Measurements from ENCODE around the gene DPP10. TPM values are rescaled to one million over a fixed set of nuclear protein-coding genes. Genes with fewer than 3 reads are reported as not detected.
"Not testable (repeated sequence)": the region's sequence is repeated elsewhere in the genome, so short reads cannot be mapped to it uniquely, and the experiment has no call there.

DPP10 gene
- total RNA-seq (2014; rRNA removed; shearing (Covaris generic)), result not detected in 2 replicates

DNA sequence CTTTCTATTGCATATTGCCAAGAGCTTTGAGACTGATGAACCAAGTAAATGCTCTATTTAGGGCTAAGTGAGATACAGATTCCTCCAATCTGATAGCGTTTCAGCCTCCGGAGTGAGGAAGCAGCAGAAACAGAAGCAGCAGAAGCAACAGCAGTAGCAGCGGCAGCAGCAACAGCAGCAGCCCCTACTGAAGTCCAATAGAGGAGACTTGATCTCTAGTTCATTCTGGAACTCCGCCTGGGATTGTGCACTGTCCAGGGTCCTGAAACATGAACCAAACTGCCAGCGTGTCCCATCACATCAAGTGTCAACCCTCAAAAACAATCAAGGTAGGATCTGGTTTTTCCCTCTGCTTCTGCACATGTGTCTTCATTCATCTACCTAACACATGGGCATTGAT, at the start of gene DPP10:
Gene DPP10, plus strand, starts transcription at position 132 of the 400 bp plus-strand sequence.
- Histone ChIP-seq H3K36me3 (no peaks in the 10 kb centered on the region), H3K27me3 (replicated peaks) (no peaks in the 10 kb centered on the region), H3K9me3 (replicated peaks) (no peaks in the 10 kb centered on the region), H3K4me1 (replicated peaks) (no peaks in the 10 kb centered on the region), H3K4me3 (no peak within 1 kb of the TSS), H3K27ac (no peak within 1 kb of the TSS)
- no peak for DNase-seq (ENCODE audit: low read depth in 1 of 2, low spot score in 2 of 2)

- DNase-seq (ENCODE audit: low read depth in 1 of 2, low spot score in 2 of 2), result no peak
- H3K4me1 ChIP-seq (replicated peaks), result no peaks in the 10 kb centered on the region
- no peaks in the 10 kb centered on the region for H3K27me3 ChIP-seq (replicated peaks)
- H3K9me3 ChIP-seq (replicated peaks), result no peaks in the 10 kb centered on the region
- no peak overlapping the region for H3K27ac ChIP-seq
- no peaks in the 10 kb centered on the region for H3K36me3 ChIP-seq
- H3K4me3 ChIP-seq, result no peak overlapping the region
These were observed 41.6 kb upstream of the DPP10 start for GRCh38 chr2:114400890-114401289.

DNA sequence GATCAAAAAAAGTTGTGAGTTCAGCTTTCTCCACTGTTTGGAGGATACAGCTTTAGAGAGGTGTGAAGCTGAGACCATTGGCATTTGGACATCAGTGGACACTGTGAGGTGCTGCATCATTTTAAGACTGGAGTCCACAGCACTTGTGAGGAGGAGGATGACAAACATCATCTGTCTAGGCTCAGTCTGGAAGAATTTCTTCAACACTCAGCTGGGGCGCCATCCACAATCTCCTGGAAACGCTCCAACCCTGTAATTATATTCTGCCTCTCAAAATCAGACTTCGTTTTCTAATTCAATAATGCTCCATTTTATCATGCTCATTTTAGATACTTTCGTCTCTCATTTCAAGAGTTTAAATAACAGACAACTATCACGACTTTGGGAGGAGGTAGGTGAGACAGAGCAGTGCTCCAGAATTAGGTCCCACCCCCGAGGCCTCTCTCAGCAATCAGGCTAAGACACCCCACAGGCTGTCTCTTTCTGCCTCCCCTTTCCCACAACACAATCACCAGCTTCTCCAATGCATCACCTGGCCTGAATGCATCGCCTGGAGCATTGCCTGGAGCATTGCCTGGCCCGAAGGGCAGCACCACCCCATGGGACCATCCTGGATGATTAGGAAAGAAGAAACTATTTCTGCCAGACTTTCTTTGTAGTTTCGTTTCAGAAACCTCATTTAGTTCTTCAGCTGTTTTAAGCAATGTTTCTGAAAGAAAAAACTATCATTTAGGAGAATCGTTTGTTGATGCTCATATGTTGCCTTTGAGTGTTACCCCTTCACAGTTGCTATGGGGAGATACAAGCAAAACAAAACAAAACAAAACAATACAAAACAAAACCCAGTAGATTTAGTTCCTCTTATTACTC, 37.0 kb upstream of the DPP10 start:
- Histone ChIP-seq H3K9me3 (replicated peaks) (0 out of 2 replicates have a peak, but pooled peaks cover 2% of the 10 kb centered on the region), H3K27me3 (replicated peaks) (no peaks in the 10 kb centered on the region), H3K4me1 (replicated peaks) (no peaks in the 10 kb centered on the region), H3K27ac (no peak overlapping the region), H3K4me3 (no peak overlapping the region), H3K36me3 (no peaks in the 10 kb centered on the region)
- no peak for DNase-seq (ENCODE audit: low read depth in 1 of 2, low spot score in 2 of 2)

GRCh38 chr2:114406347-114406746, 36.1 kb upstream of the DPP10 start:
- Histone ChIP-seq H3K4me1 (replicated peaks) (no peaks in the 10 kb centered on the region), H3K27me3 (replicated peaks) (no peaks in the 10 kb centered on the region), H3K36me3 (no peaks in the 10 kb centered on the region), H3K27ac (no peak overlapping the region), H3K9me3 (replicated peaks) (0 out of 2 replicates have a peak, but pooled peaks cover 2% of the 10 kb centered on the region), H3K4me3 (no peak overlapping the region)
- no peak for DNase-seq (ENCODE audit: low read depth in 1 of 2, low spot score in 2 of 2)

DNA sequence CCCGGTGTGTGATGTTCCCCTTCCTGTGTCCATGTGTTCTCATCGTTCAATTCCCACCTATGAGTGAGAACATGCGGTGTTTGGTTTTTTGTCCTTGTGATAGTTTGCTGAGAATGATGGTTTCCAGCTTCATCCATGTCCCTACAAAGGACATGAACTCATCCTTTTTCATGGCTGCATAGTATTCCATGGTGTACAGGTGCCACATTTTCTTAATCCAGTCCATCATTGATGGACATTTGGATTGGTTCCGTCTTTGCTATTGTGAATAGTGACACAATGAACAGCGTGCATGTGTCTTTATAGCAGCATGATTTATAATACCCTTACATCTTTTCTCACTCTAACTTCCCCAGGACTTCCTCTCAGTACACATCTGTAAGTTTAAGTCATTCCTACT, 35.1 kb upstream of the DPP10 start:
- not testable (repeated sequence) for H3K9me3 ChIP-seq (replicated peaks); H3K27me3 ChIP-seq (replicated peaks); DNase-seq (ENCODE audit: low read depth in 1 of 2, low spot score in 2 of 2); H3K27ac ChIP-seq; H3K36me3 ChIP-seq; H3K4me1 ChIP-seq (replicated peaks); H3K4me3 ChIP-seq

DNA sequence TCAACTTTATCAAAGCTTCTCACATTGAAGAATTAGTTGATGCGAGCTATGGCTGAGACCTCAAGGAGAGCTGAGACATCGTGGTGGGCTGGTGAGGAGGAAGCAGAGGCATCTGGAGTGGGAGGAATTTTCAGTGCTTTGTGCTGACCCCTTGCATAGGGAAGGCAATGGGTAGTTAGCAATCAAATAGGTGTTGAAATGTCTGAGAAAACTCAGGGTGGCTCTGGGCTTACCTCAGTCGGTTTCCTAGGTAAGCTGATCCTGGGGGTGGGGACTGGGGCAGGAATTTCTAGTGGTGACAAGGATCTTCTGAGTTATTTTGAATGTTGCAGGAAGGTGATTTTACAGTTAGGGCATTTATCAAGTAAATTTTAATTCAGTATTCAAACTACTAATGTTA, 20.7 kb upstream of the DPP10 start:
- Histone ChIP-seq H3K9me3 (replicated peaks) (no peaks in the 10 kb centered on the region), H3K4me1 (replicated peaks) (no peaks in the 10 kb centered on the region), H3K4me3 (no peak overlapping the region), H3K36me3 (no peaks in the 10 kb centered on the region), H3K27me3 (replicated peaks) (0 out of 2 replicates have a peak, but pooled peaks cover 3% of the 10 kb centered on the region), H3K27ac (no peak overlapping the region)
- DNase-seq (ENCODE audit: low read depth in 1 of 2, low spot score in 2 of 2), result no peak

DNA sequence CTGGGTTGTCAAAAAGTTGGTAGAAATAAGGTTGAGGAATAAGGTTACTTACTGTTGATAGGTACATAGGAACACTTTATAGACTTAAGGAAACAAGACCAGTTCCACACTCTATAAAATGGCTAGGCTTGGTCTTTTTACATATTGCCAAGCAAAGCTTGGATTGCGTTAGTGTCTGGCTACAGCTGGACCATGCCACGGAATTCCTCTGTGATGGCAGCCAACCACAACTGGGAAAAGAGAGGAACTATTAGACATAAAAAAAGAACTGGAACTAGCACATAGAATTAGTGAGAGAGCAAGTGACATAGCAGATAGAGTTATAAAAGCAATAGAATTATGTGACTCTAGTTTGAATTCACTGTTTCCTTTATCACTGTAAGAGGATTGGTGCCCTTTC, 17.7 kb upstream of the DPP10 start:
- no peaks in the 10 kb centered on the region for H3K9me3 ChIP-seq (replicated peaks)
- H3K4me3 ChIP-seq, result no peak overlapping the region
- 0 out of 2 replicates have a peak, but pooled peaks cover 3% of the 10 kb centered on the region for H3K27me3 ChIP-seq (replicated peaks)
- no peaks in the 10 kb centered on the region for H3K36me3 ChIP-seq
- no peak overlapping the region for H3K27ac ChIP-seq
- DNase-seq (ENCODE audit: low read depth in 1 of 2, low spot score in 2 of 2), result no peak
- no peaks in the 10 kb centered on the region for H3K4me1 ChIP-seq (replicated peaks)

DNA sequence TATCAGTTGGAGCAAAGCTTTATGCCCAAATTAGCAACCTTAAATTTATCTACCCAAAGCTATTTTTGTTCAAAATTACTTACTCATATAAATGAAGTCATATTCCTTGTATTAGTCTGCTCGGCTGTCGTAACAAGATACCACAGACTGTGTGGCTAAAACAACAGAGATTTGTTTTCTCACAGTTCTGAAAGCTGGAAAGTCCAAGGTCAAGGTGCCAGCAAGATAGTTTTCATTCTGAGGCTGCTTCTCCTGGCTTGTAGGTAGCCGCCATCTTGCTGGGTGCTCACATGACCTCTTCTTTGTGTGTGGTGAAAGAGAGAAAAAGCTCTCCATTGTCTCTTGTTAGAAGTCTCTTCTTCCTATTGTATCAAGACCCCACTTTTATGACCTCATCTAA, 15.7 kb upstream of the DPP10 start:
- H3K36me3 ChIP-seq, result no peaks in the 10 kb centered on the region
- no peak for DNase-seq (ENCODE audit: low read depth in 1 of 2, low spot score in 2 of 2)

GRCh38 chr2:114436329-114436728, 6.1 kb upstream of the DPP10 start:
- no peak for DNase-seq (ENCODE audit: low read depth in 1 of 2, low spot score in 2 of 2)
- Histone ChIP-seq H3K27ac (no peak overlapping the region), H3K9me3 (replicated peaks) (no peaks in the 10 kb centered on the region), H3K36me3 (no peaks in the 10 kb centered on the region), H3K27me3 (replicated peaks) (no peaks in the 10 kb centered on the region), H3K4me3 (no peak overlapping the region), H3K4me1 (replicated peaks) (no peaks in the 10 kb centered on the region)

More for the DNA sequence above, 15.7 kb upstream of the DPP10 start:
- no peaks in the 10 kb centered on the region for H3K27me3 ChIP-seq (replicated peaks)
- no peaks in the 10 kb centered on the region for H3K4me1 ChIP-seq (replicated peaks)
- H3K27ac ChIP-seq, result no peak overlapping the region
- no peak overlapping the region for H3K4me3 ChIP-seq
- H3K9me3 ChIP-seq (replicated peaks), result no peaks in the 10 kb centered on the region

- no peak for DNase-seq (ENCODE audit: low read depth in 1 of 2, low spot score in 2 of 2)
- Histone ChIP-seq H3K4me1 (replicated peaks) (no peaks in the 10 kb centered on the region), H3K36me3 (no peaks in the 10 kb centered on the region), H3K27me3 (replicated peaks) (no peaks in the 10 kb centered on the region), H3K9me3 (replicated peaks) (no peaks in the 10 kb centered on the region), H3K4me3 (no peak overlapping the region), H3K27ac (no peak overlapping the region)
These were observed 4.1 kb downstream of the DPP10 start for GRCh38 chr2:114446571-114446970.

- Histone ChIP-seq H3K4me1 (replicated peaks) (no peaks in the 10 kb centered on the region), H3K27me3 (replicated peaks) (no peaks in the 10 kb centered on the region; the same call in 1 of the 2 replicates), H3K36me3 (no peaks in the 10 kb centered on the region), H3K9me3 (replicated peaks) (no peaks in the 10 kb centered on the region), H3K27ac (no peak overlapping the region), H3K4me3 (no peak overlapping the region)
- no peak for DNase-seq (ENCODE audit: low read depth in 1 of 2, low spot score in 2 of 2)
These were observed 8.2 kb downstream of the DPP10 start for GRCh38 chr2:114450639-114451038.

DNA sequence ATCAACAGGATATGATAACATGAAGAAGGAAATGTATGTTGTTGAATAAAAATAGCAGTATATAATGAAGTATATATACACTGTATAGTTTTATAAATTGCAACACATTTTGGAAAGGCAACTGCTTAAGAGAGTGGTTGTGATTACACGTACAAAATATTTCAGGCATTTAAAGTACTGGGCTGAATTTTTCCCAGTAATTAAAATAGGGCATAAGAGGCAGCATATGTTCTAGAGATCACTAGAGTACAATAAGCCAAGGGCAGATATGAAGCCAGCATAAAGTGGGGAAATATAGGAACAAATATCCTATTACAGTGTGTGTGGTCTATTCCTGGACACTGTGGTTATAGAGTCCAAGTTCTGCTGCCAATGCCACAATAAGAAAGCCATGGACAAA, 14.1 kb downstream of the DPP10 start:
- no peak for DNase-seq (ENCODE audit: low read depth in 1 of 2, low spot score in 2 of 2)
- H3K27ac ChIP-seq, result no peak overlapping the region
- H3K36me3 ChIP-seq, result no peaks in the 10 kb centered on the region
- no peaks in the 10 kb centered on the region for H3K9me3 ChIP-seq (replicated peaks)
- H3K4me3 ChIP-seq, result no peak overlapping the region
- no peaks in the 10 kb centered on the region; the same call in 1 of the 2 replicates for H3K27me3 ChIP-seq (replicated peaks)
- no peaks in the 10 kb centered on the region for H3K4me1 ChIP-seq (replicated peaks)

DNA sequence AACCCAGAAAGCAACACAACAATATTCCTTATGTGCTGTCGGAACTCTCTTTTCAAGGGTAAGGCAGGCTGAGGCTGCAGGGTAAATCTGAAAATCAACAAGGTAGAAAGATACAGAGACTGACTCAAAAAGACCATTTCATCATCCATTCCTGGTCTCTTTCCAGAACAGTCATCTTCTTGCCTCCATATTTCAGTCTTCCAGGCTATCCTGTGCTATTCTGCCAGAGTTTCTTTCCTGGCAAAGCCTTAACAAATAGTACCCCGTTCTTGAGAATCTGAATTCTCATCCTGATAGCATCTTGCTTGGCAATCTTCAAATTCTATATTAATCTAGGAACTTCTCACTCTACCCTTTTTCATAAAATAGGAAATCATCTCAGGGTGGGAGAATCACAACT, 15.5 kb downstream of the DPP10 start:
- no peak overlapping the region for H3K27ac ChIP-seq
- H3K4me1 ChIP-seq (replicated peaks), result no peaks in the 10 kb centered on the region
- no peaks in the 10 kb centered on the region; the same call in 1 of the 2 replicates for H3K27me3 ChIP-seq (replicated peaks)
- no peaks in the 10 kb centered on the region for H3K9me3 ChIP-seq (replicated peaks)
- H3K4me3 ChIP-seq, result no peak overlapping the region
- no peaks in the 10 kb centered on the region for H3K36me3 ChIP-seq
- no peak for DNase-seq (ENCODE audit: low read depth in 1 of 2, low spot score in 2 of 2)

DNA sequence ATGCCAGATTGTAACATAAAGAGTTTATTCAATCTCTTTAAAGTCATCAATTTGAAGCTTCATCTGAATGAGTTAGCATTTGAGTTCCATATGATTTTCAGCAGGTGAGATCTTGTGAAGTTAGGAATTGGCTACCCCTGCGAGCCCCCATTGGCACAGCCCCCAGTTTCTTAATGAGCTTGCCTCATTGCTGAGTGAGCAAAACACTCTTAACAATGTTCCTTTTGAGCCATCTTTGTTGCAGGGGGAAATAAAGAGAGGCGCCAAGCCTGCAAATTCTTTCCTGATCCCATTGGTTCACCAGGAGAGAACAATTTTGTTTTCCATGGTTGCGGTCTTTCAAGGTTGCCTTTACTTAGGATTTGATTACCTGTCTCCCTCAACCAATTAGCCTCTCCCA, 18.7 kb downstream of the DPP10 start:
- no peaks in the 10 kb centered on the region for H3K36me3 ChIP-seq
- DNase-seq (ENCODE audit: low read depth in 1 of 2, low spot score in 2 of 2), result no peak
- H3K4me1 ChIP-seq (replicated peaks), result no peaks in the 10 kb centered on the region
- H3K27me3 ChIP-seq (replicated peaks), result no peaks in the 10 kb centered on the region
- H3K9me3 ChIP-seq (replicated peaks), result no peaks in the 10 kb centered on the region
- H3K4me3 ChIP-seq, result no peak overlapping the region
- no peak overlapping the region for H3K27ac ChIP-seq
